Activated CD8-positive, alpha-beta T cell treated with anti-CD3 and anti-CD28 coated beads, Interleukin-2, amount 10 ng/mL, durations not matched to agents 7 days and 5 days (primary cell): ENCODE results near the gene TNFAIP2. TPM values are rescaled to one million over a fixed set of nuclear protein-coding genes. Genes with fewer than 3 reads are reported as not detected.
"Not testable (repeated sequence)": the region's sequence is repeated elsewhere in the genome, so short reads cannot be mapped to it uniquely, and the experiment has no call there.

Source experiments
- ATAC-seq: fragments of 150-1000 bp; cut with Tn5 transposase; one replicate; pipeline ENCODE4 v1.10.0; 2021; ENCODE audit warnings: moderate library complexity
- CTCF ChIA-PET: fragments of 350-600 bp; sonication (Branson Sonifier 250); formaldehyde crosslinking; loops from one replicate; lab custom pipeline; 2021; ENCODE audit warnings: antibody characterized with exemption; lab: Charles Lee
- POLR2A ChIA-PET: fragments of 350-600 bp; sonication (Branson Sonifier 250); formaldehyde crosslinking; loops from one replicate; lab custom pipeline; 2021; ENCODE audit warnings: antibody characterized with exemption; lab: Charles Lee
- DNase-seq: peaks from one replicate; pipeline ENCODE4 v3.0.0-alpha.2; 2020
- H3K27ac Mint-ChIP-seq: one replicate; pipeline ENCODE4 v1.8.0; 2021; ENCODE audit warnings: mild to moderate bottlenecking, mixed read lengths
- H3K27me3 Mint-ChIP-seq: one replicate; pipeline ENCODE4 v1.8.0; 2021; ENCODE audit warnings: low read depth, mixed read lengths
- H3K36me3 Mint-ChIP-seq: one replicate; pipeline ENCODE4 v1.8.0; 2021; ENCODE audit warnings: low read depth, mixed read lengths
- H3K4me1 Mint-ChIP-seq: one replicate; pipeline ENCODE4 v1.8.0; 2021; ENCODE audit warnings: low read depth, mixed read lengths
- H3K4me3 Mint-ChIP-seq: one replicate; pipeline ENCODE4 v1.8.0; 2021; ENCODE audit warnings: mild to moderate bottlenecking, mixed read lengths
- H3K9me3 Mint-ChIP-seq: one replicate; pipeline ENCODE4 v1.8.0; 2022; ENCODE audit warnings: mixed read lengths; ENCODE audit not compliant: insufficient read depth
- total RNA-seq, 2 experiments: library from RNA; stranded (reverse); gene quantifications; one replicate each; pipeline ENCODE4 v1.2.3, GENCODE V29; 2021

The TNFAIP2 gene
- total RNA-seq, 2 experiments from 2014 or later: 0.23 to 0.71 TPM

DNA sequence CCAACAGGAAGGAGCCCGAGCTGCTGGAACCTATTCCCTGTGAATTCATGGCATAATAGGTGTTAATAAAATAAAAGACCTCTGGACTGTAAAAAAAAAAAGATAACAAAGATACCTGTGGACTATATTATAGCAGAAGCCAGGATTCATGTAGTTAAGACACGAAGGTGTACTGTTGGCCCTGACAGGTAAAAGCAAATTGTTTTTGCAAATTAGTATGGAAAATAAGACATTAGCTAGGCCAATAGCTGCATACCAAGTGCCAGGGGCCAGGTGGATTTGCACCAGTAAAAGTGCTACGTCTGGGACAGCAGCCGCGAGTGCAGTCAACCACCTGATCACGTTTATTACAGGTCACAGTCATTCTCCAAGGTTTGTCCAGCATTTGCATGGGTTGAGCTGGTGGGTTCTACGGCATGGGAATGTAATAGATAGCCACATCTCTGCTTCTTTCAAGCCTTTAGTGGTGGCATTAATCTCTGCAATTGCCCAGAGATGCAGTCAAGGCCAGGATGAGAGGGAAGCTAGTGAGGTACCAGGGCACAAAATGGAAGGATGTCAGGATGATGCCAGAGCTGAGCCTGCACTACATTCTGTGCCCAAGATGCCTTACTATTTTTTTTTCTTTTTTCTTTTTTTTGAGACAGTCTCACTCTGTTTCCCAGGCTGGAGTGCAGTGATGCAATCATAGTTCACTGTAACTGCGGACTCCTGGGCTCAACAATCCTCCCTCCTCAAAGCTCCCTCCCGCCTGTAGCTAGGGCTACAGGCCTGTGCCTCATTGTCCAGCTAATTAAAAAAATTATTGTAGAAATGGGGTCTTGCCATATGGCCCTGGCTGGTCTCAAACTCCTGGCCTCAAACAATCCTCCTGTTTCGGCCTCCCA is 26.3 kb downstream of the TNFAIP2 start:
- DNase-seq: no peak
- Mint-ChIP-seq H3K27ac (no peak overlapping the region), H3K36me3 (no peaks in the 10 kb centered on the region), H3K4me3 (no peak overlapping the region), H3K4me1 (no peaks in the 10 kb centered on the region), H3K27me3 (no peaks in the 10 kb centered on the region), H3K9me3 (no peaks in the 10 kb centered on the region)
- ChIA-PET POLR2A (no interaction called here), CTCF (no interaction called here)
- no peak for ATAC-seq

DNA sequence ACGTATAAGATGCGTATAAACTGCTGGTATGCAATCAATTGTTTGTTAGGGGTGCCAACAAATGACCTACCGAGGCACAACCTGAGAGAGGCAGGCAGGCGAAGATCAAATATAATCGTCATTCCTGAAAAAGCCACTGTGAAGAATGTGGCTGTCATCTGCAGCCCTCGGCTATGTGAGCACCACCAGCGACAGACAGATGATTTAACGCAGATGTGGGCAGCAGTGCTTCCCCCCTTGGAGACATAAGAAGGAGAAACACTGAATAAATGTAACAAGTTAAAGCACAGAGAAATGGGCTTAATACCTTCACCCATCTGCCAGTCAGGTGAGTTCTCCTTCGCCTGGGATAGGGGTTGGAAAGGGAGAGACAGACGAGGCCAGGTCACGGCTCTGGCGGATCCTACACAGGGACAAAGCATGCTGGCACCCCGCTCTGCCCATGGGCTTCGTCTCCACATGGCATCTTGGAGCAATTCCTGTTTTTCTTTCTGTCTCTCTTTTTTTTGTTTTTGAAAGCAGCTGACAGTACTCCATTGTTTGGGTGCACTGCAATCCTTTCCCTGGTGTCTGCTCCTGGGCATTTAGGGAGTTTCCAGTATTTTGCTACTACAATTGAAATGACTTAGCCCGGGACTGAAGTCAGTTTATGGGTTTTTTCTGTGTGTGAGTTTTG is 28.1 kb downstream of the TNFAIP2 start:
- H3K36me3 Mint-ChIP-seq: no peaks in the 10 kb centered on the region
- DNase-seq (no peak), ATAC-seq (no peak)
- no peaks in the 10 kb centered on the region for H3K9me3 Mint-ChIP-seq
- POLR2A ChIA-PET: no interaction called here
- H3K27me3 Mint-ChIP-seq: no peaks in the 10 kb centered on the region
- CTCF ChIA-PET: no interaction called here
- no peak overlapping the region for H3K27ac Mint-ChIP-seq
- no peak overlapping the region for H3K4me3 Mint-ChIP-seq
- H3K4me1 Mint-ChIP-seq: no peaks in the 10 kb centered on the region

DNA sequence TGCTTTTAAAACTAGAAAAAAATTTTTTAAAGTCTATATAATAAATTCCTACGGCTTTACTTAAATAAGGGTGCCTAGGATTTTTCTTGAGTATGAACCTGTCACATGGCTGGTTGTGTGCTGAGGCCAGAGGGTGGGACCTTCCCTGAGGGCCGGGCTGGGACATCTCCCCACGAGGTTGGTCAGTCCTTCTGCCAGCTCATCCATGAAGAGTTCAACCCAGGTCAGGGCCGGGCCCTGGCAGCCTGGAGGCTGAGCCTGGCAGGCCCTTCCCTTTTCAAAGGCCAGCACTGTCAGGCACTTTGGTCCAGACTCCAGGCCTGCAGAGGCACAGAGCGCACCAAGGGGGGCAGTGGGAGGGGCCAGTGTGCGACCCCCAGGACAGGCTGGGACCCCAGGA is 31.7 kb downstream of the TNFAIP2 start:
- H3K36me3 Mint-ChIP-seq: no peaks in the 10 kb centered on the region
- H3K27me3 Mint-ChIP-seq: no peaks in the 10 kb centered on the region
- H3K4me1 Mint-ChIP-seq: peaks cover under 1% of the 10 kb centered on the region
- POLR2A ChIA-PET: no interaction called here
- H3K27ac Mint-ChIP-seq: no peak overlapping the region
- no peak overlapping the region for H3K4me3 Mint-ChIP-seq
- CTCF ChIA-PET: no interaction called here
- H3K9me3 Mint-ChIP-seq: no peaks in the 10 kb centered on the region
- DNase-seq (no peak), ATAC-seq (no peak)

DNA sequence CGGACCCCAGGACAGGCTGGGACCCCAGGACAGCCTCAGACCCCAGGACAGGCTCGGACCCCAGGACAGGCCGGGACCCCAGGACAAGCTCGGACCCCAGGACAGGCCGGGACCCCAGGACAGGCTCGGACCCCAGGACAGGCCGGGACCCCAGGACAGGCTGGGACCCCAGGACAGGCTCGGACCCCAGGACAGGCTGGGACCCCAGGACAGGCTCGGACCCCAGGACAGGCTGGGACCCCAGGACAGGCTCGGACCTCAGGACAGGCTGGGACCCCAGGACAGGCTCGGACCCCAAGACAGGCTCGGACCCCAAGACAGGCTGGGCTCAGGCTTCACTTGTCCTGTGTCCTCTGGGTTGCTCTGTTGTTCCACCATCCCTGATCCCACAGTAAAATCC is 32.2 kb downstream of the TNFAIP2 start:
- ATAC-seq, CTCF ChIA-PET, H3K27ac Mint-ChIP-seq, H3K4me1 Mint-ChIP-seq, H3K9me3 Mint-ChIP-seq, DNase-seq, H3K4me3 Mint-ChIP-seq, POLR2A ChIA-PET, H3K36me3 Mint-ChIP-seq, H3K27me3 Mint-ChIP-seq: not testable (repeated sequence)

DNA sequence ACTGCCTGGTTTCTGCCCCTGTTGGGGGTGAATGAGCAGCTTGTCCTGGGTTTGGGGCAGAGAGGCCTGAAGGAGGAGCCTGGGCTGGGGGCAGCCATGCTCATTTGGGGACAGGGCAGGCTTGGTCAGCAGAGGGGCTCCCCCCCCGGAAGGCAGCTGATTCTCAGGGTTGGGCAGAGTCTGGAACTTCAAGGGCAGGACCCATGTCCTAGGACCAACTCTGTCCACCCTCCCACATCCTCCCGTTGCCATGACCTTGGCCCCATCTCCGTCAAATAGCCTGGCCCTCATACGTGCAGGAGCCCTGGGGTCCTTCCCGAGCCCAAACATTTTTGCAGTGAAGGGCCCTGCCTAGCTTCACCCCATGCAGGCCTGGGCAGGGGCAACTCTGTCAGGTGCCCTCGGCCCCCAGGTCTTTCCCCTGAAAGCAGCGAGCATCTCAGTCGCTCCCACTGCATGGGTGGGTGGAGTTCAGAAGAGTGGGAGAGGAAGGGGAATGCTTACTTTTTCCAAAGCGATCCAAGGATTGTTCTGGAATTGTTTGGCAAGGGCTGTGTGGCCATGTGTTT is 32.6 kb downstream of the TNFAIP2 start:
- POLR2A ChIA-PET: no interaction called here
- CTCF ChIA-PET: no interaction called here
- Mint-ChIP-seq H3K9me3 (no peaks in the 10 kb centered on the region), H3K4me1 (peaks cover 8% of the 10 kb centered on the region), H3K27me3 (no peaks in the 10 kb centered on the region), H3K27ac (no peak overlapping the region), H3K4me3 (no peak overlapping the region), H3K36me3 (no peaks in the 10 kb centered on the region)
- DNase-seq (no peak), ATAC-seq (no peak)

DNA sequence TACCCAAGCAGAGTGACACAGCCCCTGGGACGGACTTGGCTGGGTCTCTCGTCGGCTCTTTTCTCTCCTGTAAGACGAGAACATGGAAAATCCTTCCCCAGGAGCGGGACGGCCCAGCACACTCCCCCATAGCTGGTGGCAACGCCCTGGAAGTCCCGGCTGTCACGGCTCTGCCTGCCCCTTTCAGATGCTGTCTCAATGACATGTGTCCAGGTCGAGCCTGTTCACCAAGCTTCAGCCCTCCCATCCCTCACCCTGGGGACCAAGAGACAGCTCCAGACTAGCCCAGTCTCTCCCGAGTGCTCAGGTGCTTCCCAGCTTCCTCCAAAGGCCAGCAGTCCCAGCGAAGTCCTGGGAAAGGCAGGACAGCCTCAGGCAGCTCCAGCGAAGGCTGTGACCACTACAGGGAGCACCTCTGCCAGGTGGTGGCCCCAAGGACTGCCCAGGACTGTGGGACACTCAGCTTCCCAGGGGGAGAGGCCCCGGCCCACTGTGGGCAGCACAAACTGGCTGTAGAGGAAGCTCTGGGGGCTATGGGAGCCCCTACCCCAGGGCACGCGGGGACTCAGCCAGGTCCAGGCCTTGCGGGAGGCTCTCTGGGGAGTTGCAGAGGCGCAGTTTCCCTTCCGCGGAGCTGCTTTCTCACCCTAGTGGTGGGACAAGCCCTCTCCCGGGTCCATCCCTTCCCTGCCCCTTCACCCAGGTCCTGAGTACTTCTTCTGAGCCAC is 33.6 kb downstream of the TNFAIP2 start:
- no peak for DNase-seq
- Mint-ChIP-seq H3K9me3 (no peaks in the 10 kb centered on the region), H3K4me3 (no peak overlapping the region), H3K27me3 (no peaks in the 10 kb centered on the region), H3K27ac (no peak overlapping the region), H3K36me3 (no peaks in the 10 kb centered on the region), H3K4me1 (peaks cover 9% of the 10 kb centered on the region)
- POLR2A ChIA-PET: no interaction called here
- no peak for ATAC-seq
- CTCF ChIA-PET: interaction anchor here (1.3 kb wide), 1 partner anchor 15 kb away, joined by 4 read pairs; no protein-coding TSS in a partner anchor

DNA sequence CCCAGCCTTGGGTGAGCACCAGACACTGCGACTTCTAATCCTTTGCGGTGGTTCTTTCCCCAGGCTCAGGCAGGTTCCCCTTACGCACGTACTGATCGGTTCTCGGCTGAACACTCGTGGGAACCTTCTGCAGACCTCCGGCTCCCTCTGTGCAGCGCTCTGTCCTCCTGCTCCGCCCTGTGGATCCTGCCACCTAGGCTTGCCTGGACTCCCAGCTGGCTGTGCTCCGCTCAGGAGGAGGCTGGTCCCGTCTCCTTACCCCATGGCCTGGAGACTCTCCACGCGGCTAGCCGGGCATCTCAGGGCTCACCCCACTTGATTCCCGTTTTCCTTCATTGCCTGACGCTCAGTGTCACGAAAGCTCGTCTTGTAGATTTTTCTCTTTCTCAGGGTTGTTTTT is 34.7 kb downstream of the TNFAIP2 start:
- no peak overlapping the region for H3K4me3 Mint-ChIP-seq
- no peaks in the 10 kb centered on the region for H3K27me3 Mint-ChIP-seq
- ATAC-seq (no peak), DNase-seq (no peak)
- H3K4me1 Mint-ChIP-seq: peaks cover 9% of the 10 kb centered on the region
- no peaks in the 10 kb centered on the region for H3K36me3 Mint-ChIP-seq
- ChIA-PET POLR2A (no interaction called here), CTCF (interaction anchor here (1.3 kb wide), 1 partner anchor 16 kb away, joined by 4 read pairs; no protein-coding TSS in a partner anchor)
- H3K27ac Mint-ChIP-seq: no peak overlapping the region
- no peaks in the 10 kb centered on the region for H3K9me3 Mint-ChIP-seq

DNA sequence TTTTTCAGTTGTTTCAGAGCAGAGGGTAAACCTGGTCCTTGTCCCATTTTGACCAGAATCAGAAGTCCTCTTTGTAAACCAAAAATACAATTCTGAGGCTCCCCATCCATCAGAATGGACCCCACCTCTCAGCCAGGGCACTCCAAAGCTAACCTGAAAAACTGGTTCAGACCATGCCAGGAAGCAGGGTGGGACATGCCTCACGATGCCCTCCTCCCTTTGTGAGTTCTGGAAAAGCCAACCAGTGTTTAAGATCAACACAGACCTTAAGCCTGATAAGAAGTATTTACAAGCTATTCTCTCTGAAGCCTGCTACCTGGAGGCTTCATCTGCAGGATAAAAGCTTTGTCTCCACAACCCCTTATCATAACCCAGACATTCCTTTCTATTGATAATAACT is 35.4 kb downstream of the TNFAIP2 start:
- Mint-ChIP-seq H3K4me1 (peaks cover 9% of the 10 kb centered on the region), H3K27me3 (no peaks in the 10 kb centered on the region), H3K36me3 (no peaks in the 10 kb centered on the region), H3K4me3 (no peak overlapping the region), H3K9me3 (no peaks in the 10 kb centered on the region), H3K27ac (no peak overlapping the region)
- ChIA-PET CTCF (no interaction called here), POLR2A (no interaction called here)
- ATAC-seq (no peak), DNase-seq (no peak)

DNA sequence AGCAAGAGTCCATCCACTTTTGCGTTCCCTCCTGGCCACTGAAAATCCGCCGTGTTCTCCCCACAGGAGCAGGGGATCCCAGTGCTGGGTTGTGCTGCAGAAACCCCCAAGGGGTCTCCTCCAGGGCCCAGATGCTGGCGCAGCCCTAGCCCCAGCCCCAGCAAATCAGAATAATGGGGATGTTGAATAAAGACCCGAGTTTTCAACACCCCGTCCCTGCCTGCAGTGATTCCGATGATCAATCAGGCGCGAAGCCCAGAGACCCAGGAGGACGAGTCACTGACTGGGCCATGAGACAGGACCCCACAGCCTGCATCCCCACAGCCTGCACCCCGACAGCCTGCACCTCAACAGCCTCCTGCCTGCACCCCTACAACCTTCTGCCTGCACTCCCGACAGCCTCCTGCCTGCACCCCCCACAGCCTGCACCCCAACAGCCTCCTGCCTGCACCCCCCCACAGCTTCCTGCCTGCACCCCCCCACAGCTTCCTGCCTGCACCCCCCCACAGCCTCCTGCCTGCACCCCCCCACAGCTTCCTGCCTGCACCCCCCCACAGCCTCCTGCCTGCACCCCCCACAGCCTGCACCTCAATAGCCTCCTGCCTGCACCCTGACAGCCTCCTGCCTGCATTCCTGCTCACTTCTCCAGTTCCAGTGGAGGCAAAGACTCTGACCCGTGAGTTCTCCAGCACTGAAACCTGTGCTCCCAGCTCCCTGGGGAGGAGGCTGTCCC is 37.2 kb downstream of the TNFAIP2 start:
- ATAC-seq: no peak
- CTCF ChIA-PET: no interaction called here

DNA sequence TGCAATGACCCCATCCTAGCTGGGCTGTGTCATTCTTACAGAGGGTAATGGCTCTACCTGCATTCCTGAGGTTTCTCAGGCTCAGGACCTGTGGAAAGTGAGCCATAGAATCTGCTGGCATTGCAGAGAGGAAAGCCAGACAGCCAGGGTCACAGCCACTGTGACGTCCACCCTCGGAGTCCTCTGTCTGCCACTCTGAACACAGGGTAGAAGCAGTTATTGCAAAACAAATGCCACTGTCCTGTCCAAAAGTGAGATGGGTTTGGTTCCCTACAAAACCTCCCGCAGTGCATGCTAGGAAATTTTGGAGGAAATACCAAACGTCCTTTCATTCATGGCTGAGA is 37.8 kb downstream of the TNFAIP2 start:
- ChIA-PET POLR2A (no interaction called here), CTCF (no interaction called here)
- H3K9me3 Mint-ChIP-seq: no peaks in the 10 kb centered on the region
- no peak for DNase-seq
- H3K4me1 Mint-ChIP-seq: peaks cover 9% of the 10 kb centered on the region
- H3K4me3 Mint-ChIP-seq: no peak overlapping the region
- no peak for ATAC-seq
- H3K27ac Mint-ChIP-seq: no peak overlapping the region
- no peaks in the 10 kb centered on the region for H3K36me3 Mint-ChIP-seq
- no peaks in the 10 kb centered on the region for H3K27me3 Mint-ChIP-seq

More for the DNA sequence above, 37.2 kb downstream of the TNFAIP2 start:
- Mint-ChIP-seq H3K4me1 (peaks cover 9% of the 10 kb centered on the region), H3K9me3 (no peaks in the 10 kb centered on the region), H3K36me3 (no peaks in the 10 kb centered on the region), H3K4me3 (no peak overlapping the region), H3K27ac (no peak overlapping the region), H3K27me3 (no peaks in the 10 kb centered on the region)
- POLR2A ChIA-PET: no interaction called here
- no peak for DNase-seq

DNA sequence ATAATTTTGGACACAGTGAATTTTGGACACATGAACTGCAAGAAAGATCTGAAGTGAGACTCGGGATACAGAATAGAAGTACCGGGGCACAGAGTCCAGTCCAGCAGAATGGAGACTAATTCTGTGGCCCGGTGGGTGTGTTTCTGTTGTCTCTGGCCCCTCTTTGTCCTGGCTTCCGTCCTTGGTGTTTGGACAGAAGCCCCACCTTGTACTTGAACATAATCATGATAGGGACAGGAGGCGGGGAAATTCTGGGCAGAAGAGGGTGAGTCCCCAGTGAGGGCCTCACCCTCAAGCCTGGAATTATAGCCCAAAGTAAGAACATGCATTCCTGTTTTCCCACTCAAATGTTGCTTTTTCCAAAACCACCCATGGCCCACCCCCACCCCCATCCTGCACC is 39.9 kb downstream of the TNFAIP2 start:
- Mint-ChIP-seq H3K27ac (no peak overlapping the region), H3K9me3 (no peaks in the 10 kb centered on the region), H3K4me1 (peaks cover 9% of the 10 kb centered on the region), H3K4me3 (no peak overlapping the region), H3K27me3 (no peaks in the 10 kb centered on the region), H3K36me3 (no peaks in the 10 kb centered on the region)
- ChIA-PET CTCF (no interaction called here), POLR2A (no interaction called here)
- DNase-seq: no peak
- ATAC-seq: no peak
